ENCODE measurements around the gene SLBP. TPM values are rescaled to one million over a fixed set of nuclear protein-coding genes. Genes with fewer than 3 reads are reported as not detected.

Gene SLBP
- total RNA-seq, 3 donors from 2014 or later, result 21.9 to 31.7 (median 30.6) TPM

GRCh38 chr4:1643971-1644735 is 68.0 kb downstream of the SLBP start:
- no peaks in the 10 kb centered on the region for H3K36me3 ChIP-seq (ENCODE audit: low read depth)
- TF ChIP-seq CTCF (IDR thresholded peaks at IDR 0.05), result no peak
- intact Hi-C loops (cut with DNase I, micrococcal nuclease), result no loop called here
- no peak for ATAC-seq
- no peak for DNase-seq
- no peak overlapping the region for H3K4me3 ChIP-seq
- no peaks in the 10 kb centered on the region for H3K4me1 ChIP-seq (ENCODE audit: low read depth)
- H3K9me3 ChIP-seq, result no peaks in the 10 kb centered on the region

Other genes with a start within 250 kb of the SLBP start
- 1 to 10 TPM in 2 of 3 donors, under 1 TPM in 1; 0.65 to 1.8 (median 1.4) TPM for gene FAM53A, start 28.0 kb downstream of the SLBP start, total RNA-seq
- gene TMEM129, start 9.0 kb upstream of the SLBP start, total RNA-seq, result 10 to 100 TPM; 43.7 to 57.0 (median 55.6) TPM
- 10 to 100 TPM; 12.0 to 30.2 (median 12.7) TPM for gene TACC3, start 9.2 kb upstream of the SLBP start, total RNA-seq
- 10 to 100 TPM; 25.5 to 79.1 (median 31.2) TPM for gene FGFR3, start 81.0 kb upstream of the SLBP start, total RNA-seq
- gene LETM1, start 143.8 kb upstream of the SLBP start, total RNA-seq, result 100 to 1,000 TPM in 2 of 3 donors, 10 to 100 TPM in 1; 85.5 to 160 (median 133) TPM
- gene NSD2, start 159.1 kb upstream of the SLBP start, total RNA-seq, result 100 to 1,000 TPM in 1 of 3 donors, 10 to 100 TPM in 2; 82.8 to 114 (median 83.3) TPM